CD4-positive, alpha-beta T cell (primary cell): ENCODE results near the gene S100A5. TPM values are rescaled to one million over a fixed set of nuclear protein-coding genes. Genes with fewer than 3 reads are reported as not detected.

Experiments used
- ATAC-seq: fragments of 200-7000 bp; cut with Tn5 transposase; one replicate; pipeline ENCODE4 v1.10.0; 2022; ENCODE audit warnings: mild to moderate bottlenecking; ENCODE audit not compliant: poor library complexity
- CTCF ChIA-PET: fragments of 350-600 bp; sonication (Branson Sonifier 250); formaldehyde crosslinking; loops from one replicate; lab custom pipeline; 2021; ENCODE audit warnings: antibody characterized with exemption, inconsistent platforms; lab: Charles Lee
- POLR2A ChIA-PET: fragments of 350-600 bp; sonication (Branson Sonifier 250); formaldehyde crosslinking; loops from one replicate; lab custom pipeline; 2021; ENCODE audit warnings: antibody characterized with exemption, inconsistent platforms; lab: Charles Lee
- DNase-seq, 14 experiments: peaks; one replicate each; pipeline ENCODE4 v3.0.0-alpha.2; 2013 to 2020; ENCODE audit warnings: mixed read lengths in 2 of 14
- H3K27ac ChIP-seq, 2 donors: one replicate each; pipeline versions ENCODE4 v1.5.1 to v1.7.0; 2013; ENCODE audit warnings: low read length in 2 of 2, low read depth in 1 of 2, mild to moderate bottlenecking in 1 of 2
- H3K27me3 ChIP-seq, 2 experiments: 1 replicate in 1 of 2; 2 replicates in 1 of 2; pipeline versions ENCODE4 v1.6.1 to v1.7.0; 2013; ENCODE audit warnings: low read length in 2 of 2, control low read depth in 1 of 2, mild to moderate bottlenecking in 1 of 2, moderate library complexity in 1 of 2; ENCODE audit not compliant: insufficient read depth in 2 of 2, control insufficient read depth in 1 of 2
- H3K36me3 ChIP-seq: one replicate; pipeline ENCODE4 v1.6.1; 2013; ENCODE audit warnings: low read length, control low read depth; ENCODE audit not compliant: insufficient read depth
- H3K4me1 ChIP-seq: one replicate; pipeline ENCODE4 v1.6.1; 2013; ENCODE audit warnings: low read length, control low read depth; ENCODE audit not compliant: insufficient read depth
- H3K4me3 ChIP-seq: one replicate; pipeline ENCODE4 v1.5.1; 2013; ENCODE audit warnings: mild to moderate bottlenecking, low read length, moderate library complexity
- H3K9me3 ChIP-seq, 2 experiments: 1 replicate in 1 of 2; 2 replicates in 1 of 2; pipeline versions ENCODE4 v1.6.1 to v1.7.0; 2013; ENCODE audit warnings: low read length in 2 of 2, mild to moderate bottlenecking in 2 of 2, control low read depth in 1 of 2, moderate library complexity in 1 of 2; ENCODE audit not compliant: control insufficient read depth in 1 of 2, insufficient read depth in 1 of 2
- H3K27ac Mint-ChIP-seq: one replicate; pipeline ENCODE4 v1.8.0; 2020; ENCODE audit warnings: mixed read lengths
- H3K27me3 Mint-ChIP-seq: one replicate; pipeline ENCODE4 v1.8.0; 2021; ENCODE audit warnings: mixed read lengths
- H3K36me3 Mint-ChIP-seq: one replicate; pipeline ENCODE4 v1.8.0; 2021; ENCODE audit warnings: low read depth, mixed read lengths
- H3K4me1 Mint-ChIP-seq: one replicate; pipeline ENCODE4 v1.8.0; 2021; ENCODE audit warnings: low read depth, mixed read lengths
- H3K4me3 Mint-ChIP-seq: one replicate; pipeline ENCODE4 v1.8.0; 2020; ENCODE audit warnings: mild to moderate bottlenecking, mixed read lengths
- H3K9me3 Mint-ChIP-seq: one replicate; pipeline ENCODE4 v1.8.0; 2020; ENCODE audit warnings: mixed read lengths
- intact Hi-C, 2 experiments: fragments of 100-400 bp; cut with DNase I in 1 of 2; cut with micrococcal nuclease in 1 of 2; formaldehyde crosslinking; loops; one replicate each; pipeline versions ENCODE4 v1.15.1 to v1.9.0; 2023 to 2025; cut with DNase I, micrococcal nuclease
- total RNA-seq, 174 experiments: library from RNA in 2 of 174; stranded (reverse) in 2 of 174; gene quantifications; one replicate each; pipeline ENCODE4 v1.2.3 and lab custom pipeline; 2021 to 2026
- TF ChIP-seq, protein P1 (sequence below): fragments of 200-600 bp; IDR thresholded peaks from one replicate; pipeline ENCODE4 v1.8.0; 2022; ENCODE audit warnings: antibody characterized with exemption, mild to moderate bottlenecking

Gene S100A5
- total RNA-seq, 2 experiments from 2014 or later = 0.80 to 1.3 TPM

DNA sequence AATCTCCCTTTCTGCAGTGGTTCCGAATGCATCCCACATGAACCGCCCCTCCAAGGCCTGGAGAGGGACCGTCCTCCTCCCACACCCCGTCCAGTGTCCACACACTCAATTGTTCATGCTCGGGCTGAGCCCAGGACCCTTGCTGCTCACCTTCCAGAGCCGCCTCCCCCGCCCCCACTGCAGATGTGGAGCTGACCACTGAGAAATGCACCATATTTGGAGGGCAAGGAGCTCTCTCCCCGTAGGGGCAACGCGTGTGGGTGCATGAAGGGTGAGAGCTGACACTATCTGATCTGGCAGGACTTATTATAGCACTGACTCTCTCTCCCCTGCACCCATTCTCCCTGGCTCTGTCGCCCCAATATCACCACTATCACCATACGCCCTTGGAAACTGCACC is 12.4 kb upstream of the S100A5 start:
- Mint-ChIP-seq H3K27me3 (no peaks in the 10 kb centered on the region), H3K4me1 (peaks cover 8% of the 10 kb centered on the region), H3K27ac (no peak overlapping the region), H3K36me3 (no peaks in the 10 kb centered on the region), H3K9me3 (no peaks in the 10 kb centered on the region), H3K4me3 (no peak overlapping the region)
- peaks cover 15% of the 10 kb centered on the region for H3K4me1 ChIP-seq
- ChIA-PET CTCF (no interaction called here), POLR2A (interaction anchor here (2.0 to 2.2 kb wide), 2 partner anchors 8 to 19 kb away, joined by 5 to 10 read pairs; partner anchors contain the start of gene S100A4)
- ATAC-seq = no peak
- TF ChIP-seq, protein P1, sequence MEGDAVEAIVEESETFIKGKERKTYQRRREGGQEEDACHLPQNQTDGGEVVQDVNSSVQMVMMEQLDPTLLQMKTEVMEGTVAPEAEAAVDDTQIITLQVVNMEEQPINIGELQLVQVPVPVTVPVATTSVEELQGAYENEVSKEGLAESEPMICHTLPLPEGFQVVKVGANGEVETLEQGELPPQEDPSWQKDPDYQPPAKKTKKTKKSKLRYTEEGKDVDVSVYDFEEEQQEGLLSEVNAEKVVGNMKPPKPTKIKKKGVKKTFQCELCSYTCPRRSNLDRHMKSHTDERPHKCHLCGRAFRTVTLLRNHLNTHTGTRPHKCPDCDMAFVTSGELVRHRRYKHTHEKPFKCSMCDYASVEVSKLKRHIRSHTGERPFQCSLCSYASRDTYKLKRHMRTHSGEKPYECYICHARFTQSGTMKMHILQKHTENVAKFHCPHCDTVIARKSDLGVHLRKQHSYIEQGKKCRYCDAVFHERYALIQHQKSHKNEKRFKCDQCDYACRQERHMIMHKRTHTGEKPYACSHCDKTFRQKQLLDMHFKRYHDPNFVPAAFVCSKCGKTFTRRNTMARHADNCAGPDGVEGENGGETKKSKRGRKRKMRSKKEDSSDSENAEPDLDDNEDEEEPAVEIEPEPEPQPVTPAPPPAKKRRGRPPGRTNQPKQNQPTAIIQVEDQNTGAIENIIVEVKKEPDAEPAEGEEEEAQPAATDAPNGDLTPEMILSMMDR = no peak
- H3K27ac ChIP-seq = no peak overlapping the region
- no peaks in the 10 kb centered on the region for H3K36me3 ChIP-seq
- no peaks in the 10 kb centered on the region for H3K9me3 ChIP-seq
- no peaks in the 10 kb centered on the region for H3K27me3 ChIP-seq
- no peak for DNase-seq
- H3K4me3 ChIP-seq = no peak overlapping the region
- intact Hi-C loops = no loop called here

DNA sequence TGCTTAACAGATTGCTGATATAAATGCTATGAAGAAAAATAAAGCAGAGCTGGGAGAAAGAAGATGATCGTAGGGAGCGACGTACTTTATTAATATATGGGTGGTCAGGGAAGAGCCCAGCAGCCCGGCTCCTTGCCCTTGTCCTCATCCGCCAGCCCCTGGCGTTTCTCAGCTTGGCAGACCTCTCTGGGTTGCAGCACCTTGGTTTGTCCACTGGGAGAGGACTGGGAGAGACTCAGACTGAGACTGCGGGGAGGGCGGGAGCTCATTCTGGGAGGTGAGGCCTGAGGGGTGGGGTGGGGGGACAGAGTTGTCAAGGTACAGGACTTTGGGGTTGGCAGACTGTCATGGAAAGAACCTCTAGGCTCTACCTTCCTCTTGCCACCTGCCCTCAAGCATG is 11.6 kb upstream of the S100A5 start:
- no peak overlapping the region for H3K4me3 Mint-ChIP-seq
- Histone ChIP-seq H3K27me3 (no peaks in the 10 kb centered on the region), H3K36me3 (no peaks in the 10 kb centered on the region), H3K4me1 (peaks cover 22% of the 10 kb centered on the region), H3K27ac (no peak overlapping the region), H3K4me3 (no peak overlapping the region), H3K9me3 (no peaks in the 10 kb centered on the region)
- H3K36me3 Mint-ChIP-seq = no peaks in the 10 kb centered on the region
- CTCF ChIA-PET = no interaction called here
- no peaks in the 10 kb centered on the region for H3K9me3 Mint-ChIP-seq
- H3K27ac Mint-ChIP-seq = no peak overlapping the region
- intact Hi-C loops = no loop called here
- no peaks in the 10 kb centered on the region for H3K27me3 Mint-ChIP-seq
- H3K4me1 Mint-ChIP-seq = peaks cover 8% of the 10 kb centered on the region
- TF ChIP-seq, protein P1 = no peak
- ATAC-seq = no peak
- POLR2A ChIA-PET = interaction anchor here (1.2 kb wide), 1 partner anchor 12 kb away, joined by 3 read pairs; the partner anchor contains the start of gene S100A5
- no peak for DNase-seq

DNA sequence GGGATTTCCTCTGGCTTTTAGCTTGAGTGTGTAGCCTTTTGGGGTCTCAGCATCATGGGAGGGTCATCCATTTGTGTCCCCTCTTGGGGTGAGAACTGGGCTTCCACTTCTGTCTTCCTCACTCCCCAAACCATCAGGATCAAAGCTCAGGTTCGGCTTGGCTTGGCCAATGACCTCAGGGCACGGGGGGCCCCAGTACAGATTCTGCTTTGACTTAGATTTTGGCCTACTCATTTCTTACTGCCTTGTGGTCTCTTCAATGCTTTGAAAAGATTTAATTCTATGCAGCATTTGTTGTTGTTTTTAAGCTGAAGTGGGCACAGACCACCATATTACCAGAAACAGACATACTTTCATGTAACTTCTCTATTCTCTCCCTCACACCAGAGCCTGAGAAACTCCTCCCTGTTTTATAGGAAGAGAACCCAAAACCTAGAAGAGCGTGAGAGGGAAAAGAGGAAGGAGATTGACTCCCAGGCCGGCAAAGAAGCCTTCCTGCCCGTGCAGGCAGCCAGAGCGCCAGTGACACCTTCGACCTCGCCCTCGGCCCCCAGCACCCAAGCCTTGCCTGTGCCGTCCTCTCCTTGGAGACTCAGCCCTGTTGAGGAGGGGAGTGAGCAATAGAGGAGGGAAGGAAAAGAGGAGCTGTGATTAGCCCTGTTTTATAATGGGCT is 10.2 kb upstream of the S100A5 start:
- CTCF ChIA-PET = interaction anchor here (1.0 to 1.3 kb wide), 2 partner anchors 17 to 19 kb away, joined by 3 to 5 read pairs; no protein-coding TSS in a partner anchor
- POLR2A ChIA-PET = interaction anchor here (1.2 to 2.4 kb wide), 2 partner anchors 10 to 16 kb away, joined by 3 to 12 read pairs; partner anchors contain the start of genes S100A5 and S100A6
- peaks cover 36% of the 10 kb centered on the region for H3K4me1 ChIP-seq

More for the DNA sequence above, 10.2 kb upstream of the S100A5 start:
- Mint-ChIP-seq H3K27me3 (no peaks in the 10 kb centered on the region), H3K4me1 (peaks cover 16% of the 10 kb centered on the region), H3K9me3 (no peaks in the 10 kb centered on the region), H3K36me3 (no peaks in the 10 kb centered on the region), H3K4me3 (no peak overlapping the region), H3K27ac (no peak overlapping the region)
- Histone ChIP-seq H3K27ac (no peak overlapping the region), H3K36me3 (no peaks in the 10 kb centered on the region), H3K9me3 (no peaks in the 10 kb centered on the region), H3K4me3 (no peak overlapping the region), H3K27me3 (no peaks in the 10 kb centered on the region)
- TF ChIP-seq, protein P1 = no peak
- DNase-seq (peak in 2 of 14 experiments; percentile 50 to 63), ATAC-seq (no peak)
- intact Hi-C loops = no loop called here
